Endothelial cell of umbilical vein (primary cell): ENCODE data around the gene ATP11C.

Experiments used
- EZH2 ChIP-seq: IDR thresholded peaks from 2 replicates; pipeline ENCODE4 v1.6.1; 2012; ENCODE audit warnings: borderline replicate concordance, low read depth, mild to moderate bottlenecking, moderate library complexity, low read length, inconsistent platforms; ENCODE audit not compliant: severe bottlenecking
- FOS ChIP-seq: IDR thresholded peaks from 2 replicates; pipeline ENCODE4 v1.6.1; 2011; ENCODE audit warnings: mild to moderate bottlenecking, low read length, moderate library complexity, borderline replicate concordance; ENCODE audit not compliant: insufficient read depth
- GATA2 ChIP-seq: IDR thresholded peaks from 2 replicates; pipeline ENCODE4 v1.7.0; 2011; ENCODE audit warnings: low read depth, mild to moderate bottlenecking, moderate library complexity, mixed read lengths, low read length; ENCODE audit not compliant: insufficient read length, insufficient read depth
- MYC ChIP-seq: IDR thresholded peaks from one replicate; pipeline ENCODE4 v1.6.1; 2011; ENCODE audit warnings: mild to moderate bottlenecking, low read depth, low read length
- POLR2A ChIP-seq: IDR thresholded peaks from 2 replicates; pipeline ENCODE4 v1.6.1; 2012; ENCODE audit warnings: low read depth, mild to moderate bottlenecking, control low read depth, low read length
- POLR2AphosphoS5 ChIP-seq: IDR thresholded peaks from 2 replicates; pipeline ENCODE4 v1.6.1; 2012; ENCODE audit warnings: low read depth, mild to moderate bottlenecking, control low read depth, low read length, moderate library complexity; ENCODE audit not compliant: insufficient read depth
- TF ChIP-seq, protein P1 (sequence below), 2 donors: IDR thresholded peaks; 1 replicate in 1 of 2; 2 replicates in 1 of 2; pipeline ENCODE4 v1.5.1; 2011; ENCODE audit warnings: low read length in 2 of 2, mild to moderate bottlenecking in 2 of 2, moderate library complexity in 2 of 2, control low read depth in 1 of 2, inconsistent platforms in 1 of 2, low read depth in 1 of 2; ENCODE audit not compliant: insufficient read depth in 1 of 2; ENCODE audit errors: extremely low read depth in 1 of 2
- TF ChIP-seq, protein P2 (sequence below): IDR thresholded peaks from 2 replicates; pipeline ENCODE4 v1.6.1; 2011; ENCODE audit not compliant: insufficient read depth, insufficient read length

DNA sequence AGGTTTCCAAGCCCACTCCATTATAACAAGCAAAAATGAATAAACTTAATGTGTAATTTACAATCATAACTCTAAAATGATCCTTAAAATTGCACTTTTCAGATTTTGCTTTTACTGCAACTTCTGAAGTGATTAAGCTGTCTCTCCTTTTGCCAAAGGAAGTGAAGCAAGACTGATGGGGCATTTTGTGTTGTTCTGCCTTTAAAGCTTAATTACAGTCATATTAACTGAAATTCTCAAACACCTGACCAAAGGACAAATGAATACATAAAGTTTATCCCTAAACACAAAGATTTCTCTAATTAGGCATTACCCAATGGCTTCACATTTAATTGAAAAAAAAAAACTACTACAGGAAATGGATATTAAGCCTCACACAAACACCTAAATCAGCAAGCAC lies 101.8 kb downstream of the ATP11C start:
- TF ChIP-seq, protein P1, sequence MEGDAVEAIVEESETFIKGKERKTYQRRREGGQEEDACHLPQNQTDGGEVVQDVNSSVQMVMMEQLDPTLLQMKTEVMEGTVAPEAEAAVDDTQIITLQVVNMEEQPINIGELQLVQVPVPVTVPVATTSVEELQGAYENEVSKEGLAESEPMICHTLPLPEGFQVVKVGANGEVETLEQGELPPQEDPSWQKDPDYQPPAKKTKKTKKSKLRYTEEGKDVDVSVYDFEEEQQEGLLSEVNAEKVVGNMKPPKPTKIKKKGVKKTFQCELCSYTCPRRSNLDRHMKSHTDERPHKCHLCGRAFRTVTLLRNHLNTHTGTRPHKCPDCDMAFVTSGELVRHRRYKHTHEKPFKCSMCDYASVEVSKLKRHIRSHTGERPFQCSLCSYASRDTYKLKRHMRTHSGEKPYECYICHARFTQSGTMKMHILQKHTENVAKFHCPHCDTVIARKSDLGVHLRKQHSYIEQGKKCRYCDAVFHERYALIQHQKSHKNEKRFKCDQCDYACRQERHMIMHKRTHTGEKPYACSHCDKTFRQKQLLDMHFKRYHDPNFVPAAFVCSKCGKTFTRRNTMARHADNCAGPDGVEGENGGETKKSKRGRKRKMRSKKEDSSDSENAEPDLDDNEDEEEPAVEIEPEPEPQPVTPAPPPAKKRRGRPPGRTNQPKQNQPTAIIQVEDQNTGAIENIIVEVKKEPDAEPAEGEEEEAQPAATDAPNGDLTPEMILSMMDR (IDR thresholded peaks at IDR 0.05; ENCODE audit: extremely low read depth in 1 of 2, insufficient read depth in 1 of 2, low read depth in 1 of 2, low read length in 2 of 2), result no peak
- TF ChIP-seq POLR2A, result no peak
- no peak for TF ChIP-seq FOS
- TF ChIP-seq POLR2AphosphoS5, result no peak
- no peak for TF ChIP-seq GATA2
- TF ChIP-seq, protein P2, sequence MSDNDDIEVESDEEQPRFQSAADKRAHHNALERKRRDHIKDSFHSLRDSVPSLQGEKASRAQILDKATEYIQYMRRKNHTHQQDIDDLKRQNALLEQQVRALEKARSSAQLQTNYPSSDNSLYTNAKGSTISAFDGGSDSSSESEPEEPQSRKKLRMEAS, result no peak
- TF ChIP-seq EZH2, result no peak
- TF ChIP-seq MYC, result no peak
